ENCODE measurements around the gene MTR. TPM values are rescaled to one million over a fixed set of nuclear protein-coding genes. Genes with fewer than 3 reads are reported as not detected.

MTR gene
- total RNA-seq, 1 donor from 2014 or later, result 35.8 TPM

DNA sequence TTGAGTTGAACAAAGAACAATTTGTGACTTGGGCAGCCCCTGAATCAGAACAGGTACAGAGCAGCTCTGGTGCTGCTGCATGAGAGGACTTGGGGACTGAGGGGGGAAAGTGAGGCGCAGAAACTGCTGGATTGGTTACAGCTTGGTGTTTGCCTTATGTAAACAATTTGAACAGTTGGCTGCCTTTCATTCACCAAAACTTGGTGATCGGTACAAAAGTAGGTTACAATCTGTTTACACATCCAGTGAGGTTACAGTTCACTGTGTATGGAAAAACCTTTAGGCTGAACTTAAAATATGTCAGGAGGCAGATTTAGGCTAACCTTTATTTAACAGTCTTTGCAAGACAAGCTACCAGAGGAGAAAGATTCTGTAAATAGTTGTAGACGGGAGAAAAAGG, 28.6 kb upstream of the MTR start:
- H3K27me3 Mint-ChIP-seq (ENCODE audit: low read depth, unreplicated experiment), result peaks cover 3% of the 10 kb centered on the region
- FAIRE-seq, result no peak

DNA sequence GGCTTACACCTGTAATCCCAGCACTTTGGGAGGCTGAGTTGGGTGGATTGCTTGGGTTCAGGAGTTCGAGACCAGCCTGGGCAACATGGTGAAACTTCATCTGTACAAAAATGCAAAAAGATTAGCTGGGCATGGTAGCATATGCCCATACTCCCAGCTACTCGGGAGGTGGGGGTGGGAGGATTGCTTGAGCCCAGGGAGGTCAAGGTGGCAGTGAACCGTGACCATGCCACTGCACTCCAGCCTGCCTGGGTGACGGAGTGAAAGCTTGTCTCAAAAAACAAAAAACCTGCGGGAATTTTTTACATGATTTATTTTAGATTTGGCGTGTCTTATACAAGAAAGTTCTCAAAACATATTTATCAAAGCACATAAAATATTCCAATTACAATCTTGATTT, 27.8 kb upstream of the MTR start:
- Histone ChIP-seq H3K4me3 (ENCODE audit: insufficient read depth, low read depth, low read length) (no peak overlapping the region), H3K27ac (ENCODE audit: low read depth, low read length) (no peak overlapping the region), H3K9me3 (ENCODE audit: insufficient read depth, low read depth, low read length) (no peaks in the 10 kb centered on the region), H3K27me3 (ENCODE audit: insufficient read depth, low read length) (no peaks in the 10 kb centered on the region), H3K4me1 (ENCODE audit: insufficient read depth, low read length) (no peaks in the 10 kb centered on the region), H3K36me3 (ENCODE audit: insufficient read depth, low read length) (no peaks in the 10 kb centered on the region), H3K4me2 (ENCODE audit: low read length) (no peak overlapping the region), H2AFZ (ENCODE audit: low read depth, low read length) (no peak overlapping the region), H3K9ac (ENCODE audit: low read length) (no peak overlapping the region), H4K20me1 (ENCODE audit: insufficient read depth, low read length) (no peaks in the 10 kb centered on the region), H3K79me2 (ENCODE audit: insufficient read depth, low read length) (no peaks in the 10 kb centered on the region)
- TF ChIP-seq, protein P1, sequence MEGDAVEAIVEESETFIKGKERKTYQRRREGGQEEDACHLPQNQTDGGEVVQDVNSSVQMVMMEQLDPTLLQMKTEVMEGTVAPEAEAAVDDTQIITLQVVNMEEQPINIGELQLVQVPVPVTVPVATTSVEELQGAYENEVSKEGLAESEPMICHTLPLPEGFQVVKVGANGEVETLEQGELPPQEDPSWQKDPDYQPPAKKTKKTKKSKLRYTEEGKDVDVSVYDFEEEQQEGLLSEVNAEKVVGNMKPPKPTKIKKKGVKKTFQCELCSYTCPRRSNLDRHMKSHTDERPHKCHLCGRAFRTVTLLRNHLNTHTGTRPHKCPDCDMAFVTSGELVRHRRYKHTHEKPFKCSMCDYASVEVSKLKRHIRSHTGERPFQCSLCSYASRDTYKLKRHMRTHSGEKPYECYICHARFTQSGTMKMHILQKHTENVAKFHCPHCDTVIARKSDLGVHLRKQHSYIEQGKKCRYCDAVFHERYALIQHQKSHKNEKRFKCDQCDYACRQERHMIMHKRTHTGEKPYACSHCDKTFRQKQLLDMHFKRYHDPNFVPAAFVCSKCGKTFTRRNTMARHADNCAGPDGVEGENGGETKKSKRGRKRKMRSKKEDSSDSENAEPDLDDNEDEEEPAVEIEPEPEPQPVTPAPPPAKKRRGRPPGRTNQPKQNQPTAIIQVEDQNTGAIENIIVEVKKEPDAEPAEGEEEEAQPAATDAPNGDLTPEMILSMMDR (IDR thresholded peaks at IDR 0.05; ENCODE audit: insufficient read depth, low read depth, low read length), result no peak
- TF ChIP-seq EZH2 (IDR thresholded peaks at IDR 0.05; ENCODE audit: insufficient read depth, low read length), result no peak
- no peaks in the 10 kb centered on the region for H3K36me3 Mint-ChIP-seq (ENCODE audit: low read depth, unreplicated experiment)
- H3K27me3 Mint-ChIP-seq (ENCODE audit: low read depth, unreplicated experiment), result peaks cover 3% of the 10 kb centered on the region
- H3K9me3 Mint-ChIP-seq (ENCODE audit: unreplicated experiment), result no peaks in the 10 kb centered on the region
- H3K27ac Mint-ChIP-seq (ENCODE audit: unreplicated experiment), result no peak overlapping the region
- no peak overlapping the region for H3K4me3 Mint-ChIP-seq (ENCODE audit: unreplicated experiment)
- no peak for DNase-seq (ENCODE audit: low read depth)
- FAIRE-seq, result no peak
- peaks cover 4% of the 10 kb centered on the region for H3K4me1 Mint-ChIP-seq (ENCODE audit: low read depth, unreplicated experiment)

More for the DNA sequence above, 28.6 kb upstream of the MTR start:
- Mint-ChIP-seq H3K4me1 (ENCODE audit: low read depth, unreplicated experiment) (peaks cover 4% of the 10 kb centered on the region), H3K4me3 (ENCODE audit: unreplicated experiment) (no peak overlapping the region), H3K27ac (ENCODE audit: unreplicated experiment) (no peak overlapping the region), H3K9me3 (ENCODE audit: unreplicated experiment) (no peaks in the 10 kb centered on the region), H3K36me3 (ENCODE audit: low read depth, unreplicated experiment) (no peaks in the 10 kb centered on the region)
- Histone ChIP-seq H3K27ac (ENCODE audit: low read depth, low read length) (no peak overlapping the region), H3K4me2 (ENCODE audit: low read length) (no peak overlapping the region), H4K20me1 (ENCODE audit: insufficient read depth, low read length) (no peaks in the 10 kb centered on the region), H2AFZ (ENCODE audit: low read depth, low read length) (no peak overlapping the region), H3K36me3 (ENCODE audit: insufficient read depth, low read length) (no peaks in the 10 kb centered on the region), H3K27me3 (ENCODE audit: insufficient read depth, low read length) (no peaks in the 10 kb centered on the region), H3K4me3 (ENCODE audit: insufficient read depth, low read depth, low read length) (no peak overlapping the region), H3K79me2 (ENCODE audit: insufficient read depth, low read length) (no peaks in the 10 kb centered on the region), H3K4me1 (ENCODE audit: insufficient read depth, low read length) (no peaks in the 10 kb centered on the region), H3K9ac (ENCODE audit: low read length) (no peak overlapping the region), H3K9me3 (ENCODE audit: insufficient read depth, low read depth, low read length) (no peaks in the 10 kb centered on the region)
- no peak for TF ChIP-seq EZH2 (IDR thresholded peaks at IDR 0.05; ENCODE audit: insufficient read depth, low read length)
- TF ChIP-seq, protein P1 (IDR thresholded peaks at IDR 0.05; ENCODE audit: insufficient read depth, low read depth, low read length), result no peak
- no peak for DNase-seq (ENCODE audit: low read depth)

DNA sequence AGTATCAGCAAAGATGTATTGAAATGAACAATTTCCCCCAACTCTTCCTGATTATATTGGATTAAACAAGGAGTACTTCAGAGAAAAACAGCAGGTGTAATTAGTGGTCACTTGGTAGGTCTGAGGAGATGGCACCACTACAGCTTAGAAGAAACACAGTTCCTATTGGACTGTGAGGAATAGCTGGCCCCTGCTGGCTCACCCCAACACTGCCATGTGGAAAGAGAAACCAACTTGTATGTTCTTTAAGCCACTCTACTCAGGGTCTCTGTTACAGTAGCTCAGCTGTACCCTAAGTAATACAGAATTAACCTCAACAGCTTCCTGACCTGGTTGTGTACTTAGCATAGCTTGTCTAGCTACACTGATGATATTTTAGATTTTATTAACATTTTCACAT, 26.5 kb upstream of the MTR start:
- H3K4me3 ChIP-seq (ENCODE audit: insufficient read depth, low read depth, low read length), result no peak overlapping the region
- no peak overlapping the region for H3K4me3 Mint-ChIP-seq (ENCODE audit: unreplicated experiment)
- no peak for FAIRE-seq
- H3K36me3 ChIP-seq (ENCODE audit: insufficient read depth, low read length), result no peaks in the 10 kb centered on the region
- no peaks in the 10 kb centered on the region for H3K27me3 ChIP-seq (ENCODE audit: insufficient read depth, low read length)
- no peak for TF ChIP-seq EZH2 (IDR thresholded peaks at IDR 0.05; ENCODE audit: insufficient read depth, low read length)
- TF ChIP-seq, protein P1 (IDR thresholded peaks at IDR 0.05; ENCODE audit: insufficient read depth, low read depth, low read length), result no peak
- H3K9me3 ChIP-seq (ENCODE audit: insufficient read depth, low read depth, low read length), result no peaks in the 10 kb centered on the region
- H3K9me3 Mint-ChIP-seq (ENCODE audit: unreplicated experiment), result no peaks in the 10 kb centered on the region
- no peak for DNase-seq (ENCODE audit: low read depth)
- H3K27me3 Mint-ChIP-seq (ENCODE audit: low read depth, unreplicated experiment), result peaks cover 7% of the 10 kb centered on the region
- H3K4me2 ChIP-seq (ENCODE audit: low read length), result no peak overlapping the region
- H3K4me1 Mint-ChIP-seq (ENCODE audit: low read depth, unreplicated experiment), result peaks cover 4% of the 10 kb centered on the region
- no peaks in the 10 kb centered on the region for H3K79me2 ChIP-seq (ENCODE audit: insufficient read depth, low read length)
- H3K27ac ChIP-seq (ENCODE audit: low read depth, low read length), result no peak overlapping the region
- H2AFZ ChIP-seq (ENCODE audit: low read depth, low read length), result no peak overlapping the region
- H4K20me1 ChIP-seq (ENCODE audit: insufficient read depth, low read length), result no peaks in the 10 kb centered on the region
- H3K9ac ChIP-seq (ENCODE audit: low read length), result no peak overlapping the region
- no peak overlapping the region for H3K27ac Mint-ChIP-seq (ENCODE audit: unreplicated experiment)
- H3K4me1 ChIP-seq (ENCODE audit: insufficient read depth, low read length), result no peaks in the 10 kb centered on the region
- H3K36me3 Mint-ChIP-seq (ENCODE audit: low read depth, unreplicated experiment), result no peaks in the 10 kb centered on the region
